Karpas-422 (cell line): ENCODE results near the gene SLC25A19. TPM values are rescaled to one million over a fixed set of nuclear protein-coding genes. Genes with fewer than 3 reads are reported as not detected.

ENCODE experiments used
- DNase-seq: peaks from one replicate; pipeline ENCODE4 v3.0.0-alpha.2; 2015
- H2AFZ ChIP-seq: fragments of 200-600 bp; sonication (generic); 2 replicates; pipeline ENCODE4 v1.6.1; 2014; ENCODE audit warnings: antibody characterized with exemption, low read length, mixed read lengths
- H3K27ac ChIP-seq: fragments of 200-600 bp; sonication (generic); 2 replicates; pipeline ENCODE4 v1.5.1; 2014; ENCODE audit warnings: mild to moderate bottlenecking, low read length, moderate library complexity
- H3K27me3 ChIP-seq: fragments of 200-600 bp; sonication (generic); 2 replicates; pipeline ENCODE4 v1.6.1; 2014; ENCODE audit warnings: low read length, mixed read lengths
- H3K36me3 ChIP-seq: fragments of 200-600 bp; sonication (generic); 2 replicates; pipeline ENCODE4 v1.6.1; 2014; ENCODE audit warnings: low read length, mixed read lengths; ENCODE audit not compliant: insufficient read depth
- H3K4me1 ChIP-seq: fragments of 200-600 bp; sonication (generic); 2 replicates; pipeline ENCODE4 v1.6.1; 2014; ENCODE audit warnings: mild to moderate bottlenecking, low read length, mixed read lengths
- H3K4me2 ChIP-seq: fragments of 200-600 bp; sonication (generic); 2 replicates; pipeline ENCODE4 v1.6.1; 2014; ENCODE audit warnings: low read length, low read depth, mild to moderate bottlenecking; ENCODE audit not compliant: poor library complexity, severe bottlenecking
- H3K4me3 ChIP-seq: fragments of 200-600 bp; sonication (generic); 2 replicates; pipeline ENCODE4 v1.5.1; 2014; ENCODE audit warnings: mild to moderate bottlenecking, antibody characterized with exemption, low read length, mixed read lengths
- H3K79me2 ChIP-seq: fragments of 200-600 bp; sonication (generic); 2 replicates; pipeline ENCODE4 v1.6.1; 2014; ENCODE audit warnings: mild to moderate bottlenecking, low read length, mixed read lengths
- H3K9ac ChIP-seq: fragments of 200-600 bp; sonication (generic); 2 replicates; pipeline ENCODE4 v1.6.0; 2014; ENCODE audit warnings: low read length
- H3K9me2 ChIP-seq: fragments of 200-600 bp; sonication (generic), shearing (Covaris generic); replicated peaks from 2 replicates; pipeline ENCODE4 v1.6.0; 2014; ENCODE audit warnings: mild to moderate bottlenecking, low read length, moderate library complexity; ENCODE audit not compliant: insufficient read depth
- H3K9me3 ChIP-seq: fragments of 300-700, 200-600 bp; sonication (generic); 2 replicates; pipeline ENCODE4 v1.6.1; 2014; ENCODE audit warnings: low read length, mixed read lengths
- H4K20me1 ChIP-seq: fragments of 200-600 bp; sonication (generic); 2 replicates; pipeline ENCODE4 v1.6.1; 2014; ENCODE audit warnings: mild to moderate bottlenecking, antibody characterized with exemption, low read length, low read depth; ENCODE audit not compliant: insufficient read depth
- total RNA-seq: library from RNA; depleted of rRNA; stranded (reverse); fragments of >200 nt; shearing (Covaris generic); gene quantifications from 2 replicates; pipeline ENCODE4 v1.2.3, GENCODE V29; 2014; ENCODE audit warnings: low replicate concordance

The SLC25A19 gene
- total RNA-seq, 1 experiment from 2014 or later, result 36.5 TPM

GRCh38 chr17:75269844-75270217, 19.4 kb downstream of the SLC25A19 start:
- peaks cover 14% of the 10 kb centered on the region; the same call in 1 of the 2 replicates for H3K36me3 ChIP-seq
- peak overlapping the region; percentile 86 for H3K4me2 ChIP-seq
- H3K4me1 ChIP-seq, result peaks cover 33% of the 10 kb centered on the region
- H3K9ac ChIP-seq, result peak overlapping the region; percentile 98
- 0 out of 2 replicates have a peak overlapping the region, but pooled peaks have one; percentile 84 for H2AFZ ChIP-seq
- peaks cover 20% of the 10 kb centered on the region for H3K79me2 ChIP-seq
- H4K20me1 ChIP-seq, result no peaks in the 10 kb centered on the region
- H3K9me3 ChIP-seq, result no peaks in the 10 kb centered on the region
- H3K4me3 ChIP-seq, result peak overlapping the region; percentile 98
- no peaks in the 10 kb centered on the region for H3K9me2 ChIP-seq
- DNase-seq, result no peak
- H3K27me3 ChIP-seq, result no peaks in the 10 kb centered on the region
- H3K27ac ChIP-seq, result peak overlapping the region; percentile 70

GRCh38 chr17:75267411-75268232, 21.6 kb downstream of the SLC25A19 start:
- Histone ChIP-seq H3K4me1 (peaks cover 30% of the 10 kb centered on the region), H3K4me3 (no peak overlapping the region), H3K9me2 (no peaks in the 10 kb centered on the region), H3K4me2 (no peak overlapping the region), H2AFZ (no peak overlapping the region), H3K79me2 (peaks cover 31% of the 10 kb centered on the region), H3K9me3 (no peaks in the 10 kb centered on the region), H3K36me3 (peaks cover 7% of the 10 kb centered on the region; the same call in 1 of the 2 replicates), H3K27ac (no peak overlapping the region), H4K20me1 (no peaks in the 10 kb centered on the region), H3K27me3 (no peaks in the 10 kb centered on the region), H3K9ac (no peak overlapping the region)
- DNase-seq, result peak; percentile 63

- peaks cover 27% of the 10 kb centered on the region for H3K4me1 ChIP-seq
- peaks cover 7% of the 10 kb centered on the region; the same call in 1 of the 2 replicates for H3K36me3 ChIP-seq
- no peak overlapping the region for H3K27ac ChIP-seq
- no peak overlapping the region for H2AFZ ChIP-seq
- H3K27me3 ChIP-seq, result no peaks in the 10 kb centered on the region
- no peak overlapping the region for H3K4me2 ChIP-seq
- no peak overlapping the region for H3K9ac ChIP-seq
- no peaks in the 10 kb centered on the region for H3K9me2 ChIP-seq
- H3K79me2 ChIP-seq, result peaks cover 32% of the 10 kb centered on the region
- H4K20me1 ChIP-seq, result no peaks in the 10 kb centered on the region
- H3K9me3 ChIP-seq, result no peaks in the 10 kb centered on the region
- H3K4me3 ChIP-seq, result no peak overlapping the region
- DNase-seq, result no peak
These were observed 22.2 kb downstream of the SLC25A19 start for GRCh38 chr17:75267153-75267410.

GRCh38 chr17:75266316-75267152, 22.7 kb downstream of the SLC25A19 start:
- Histone ChIP-seq H4K20me1 (no peaks in the 10 kb centered on the region), H3K79me2 (peaks cover 30% of the 10 kb centered on the region), H3K4me2 (no peak overlapping the region), H3K9ac (no peak overlapping the region), H2AFZ (no peak overlapping the region), H3K27me3 (no peaks in the 10 kb centered on the region), H3K4me3 (no peak overlapping the region), H3K27ac (no peak overlapping the region), H3K36me3 (peaks cover 7% of the 10 kb centered on the region; the same call in 1 of the 2 replicates), H3K9me2 (no peaks in the 10 kb centered on the region), H3K4me1 (peaks cover 25% of the 10 kb centered on the region), H3K9me3 (no peaks in the 10 kb centered on the region)
- no peak for DNase-seq

- Histone ChIP-seq H3K9me3 (no peaks in the 10 kb centered on the region), H3K79me2 (peaks cover 36% of the 10 kb centered on the region), H3K27me3 (no peaks in the 10 kb centered on the region), H4K20me1 (no peaks in the 10 kb centered on the region), H3K9me2 (no peaks in the 10 kb centered on the region), H3K27ac (no peak overlapping the region), H2AFZ (no peak overlapping the region), H3K9ac (no peak overlapping the region), H3K4me2 (no peak overlapping the region), H3K36me3 (peaks cover 7% of the 10 kb centered on the region; the same call in 1 of the 2 replicates), H3K4me3 (no peak overlapping the region), H3K4me1 (peaks cover 25% of the 10 kb centered on the region)
- DNase-seq, result no peak
These were observed 23.5 kb downstream of the SLC25A19 start for GRCh38 chr17:75265614-75266315.

- Histone ChIP-seq H3K4me1 (peaks cover 28% of the 10 kb centered on the region), H4K20me1 (no peaks in the 10 kb centered on the region), H3K9me2 (no peaks in the 10 kb centered on the region), H3K4me2 (peak overlapping the region; percentile 75), H3K79me2 (peaks cover 57% of the 10 kb centered on the region), H3K27me3 (no peaks in the 10 kb centered on the region), H3K9me3 (no peaks in the 10 kb centered on the region), H3K27ac (no peak overlapping the region), H3K9ac (peak overlapping the region; percentile 94), H3K36me3 (peaks cover 12% of the 10 kb centered on the region; the same call in 1 of the 2 replicates), H2AFZ (no peak overlapping the region), H3K4me3 (peak overlapping the region; percentile 84)
- DNase-seq, result no peak
These were observed 26.2 kb downstream of the SLC25A19 start for GRCh38 chr17:75263055-75263454.

- Histone ChIP-seq H3K36me3 (peaks cover 12% of the 10 kb centered on the region; the same call in 1 of the 2 replicates), H3K9ac (peak overlapping the region; percentile 94), H3K27ac (peak overlapping the region; percentile 87), H3K9me3 (no peaks in the 10 kb centered on the region), H3K4me2 (peak overlapping the region; percentile 75), H2AFZ (peak overlapping the region; percentile 77), H3K27me3 (no peaks in the 10 kb centered on the region), H3K9me2 (no peaks in the 10 kb centered on the region), H3K4me1 (peaks cover 28% of the 10 kb centered on the region), H3K4me3 (peak overlapping the region; percentile 84), H4K20me1 (no peaks in the 10 kb centered on the region), H3K79me2 (peaks cover 62% of the 10 kb centered on the region)
- DNase-seq, result peak; percentile 63
These were observed 27.1 kb downstream of the SLC25A19 start for GRCh38 chr17:75262112-75262606.
